AG09309 (cell line): ENCODE results near the gene GSG1.

Experiments used
- DNase-seq: peaks from one replicate; pipeline ENCODE4 v3.0.0-alpha.2; 2010; ENCODE audit warnings: low read depth
- H3K4me3 ChIP-seq: 2 replicates; pipeline ENCODE4 v1.5.1; 2011; ENCODE audit warnings: mild to moderate bottlenecking, low read depth, low read length, moderate library complexity; ENCODE audit not compliant: control insufficient read depth
- TF ChIP-seq, protein P1 (sequence below): IDR thresholded peaks from 2 replicates; pipeline ENCODE4 v1.5.1; 2011; ENCODE audit warnings: mild to moderate bottlenecking, low read depth, low read length, inconsistent platforms; ENCODE audit not compliant: insufficient read depth, control insufficient read depth; ENCODE audit errors: missing control alignments

Gene GSG1

DNA sequence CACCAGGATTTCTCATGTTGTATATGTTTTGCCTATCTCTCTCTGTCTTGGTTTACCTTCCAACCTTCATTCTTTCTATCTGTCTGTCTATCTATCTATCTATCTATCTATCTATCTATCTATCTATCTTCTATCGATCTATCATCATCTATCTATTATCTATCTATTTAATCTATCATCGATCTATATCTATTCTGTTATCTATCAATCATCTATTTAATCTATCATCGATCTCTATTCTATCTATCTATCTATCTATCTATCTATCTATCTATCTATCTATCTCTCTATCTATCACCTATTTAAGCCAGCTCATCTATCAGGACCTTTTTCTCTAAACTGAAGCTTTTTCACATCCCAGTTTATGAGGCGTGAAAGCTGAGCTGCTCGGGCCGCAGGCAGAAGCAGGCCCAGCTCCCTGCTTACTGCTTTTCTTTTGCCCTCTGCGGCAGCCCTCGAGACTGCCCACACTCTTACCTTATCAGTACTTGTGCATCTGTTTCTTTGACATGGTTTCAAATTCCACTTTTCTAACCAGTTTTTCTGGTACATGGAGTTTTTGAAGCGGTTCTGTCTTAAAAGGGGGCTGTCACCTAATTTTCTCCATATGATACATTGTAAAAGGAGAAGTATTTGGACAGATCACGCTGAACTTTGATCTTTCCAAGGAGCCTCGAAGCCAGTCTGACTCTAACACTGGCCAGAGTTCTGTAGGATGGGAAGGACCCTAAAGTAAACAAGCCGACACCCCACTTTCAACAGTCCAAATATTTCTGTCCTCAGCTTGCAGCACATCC is 44.4 kb upstream of the GSG1 start:
- TF ChIP-seq, protein P1, sequence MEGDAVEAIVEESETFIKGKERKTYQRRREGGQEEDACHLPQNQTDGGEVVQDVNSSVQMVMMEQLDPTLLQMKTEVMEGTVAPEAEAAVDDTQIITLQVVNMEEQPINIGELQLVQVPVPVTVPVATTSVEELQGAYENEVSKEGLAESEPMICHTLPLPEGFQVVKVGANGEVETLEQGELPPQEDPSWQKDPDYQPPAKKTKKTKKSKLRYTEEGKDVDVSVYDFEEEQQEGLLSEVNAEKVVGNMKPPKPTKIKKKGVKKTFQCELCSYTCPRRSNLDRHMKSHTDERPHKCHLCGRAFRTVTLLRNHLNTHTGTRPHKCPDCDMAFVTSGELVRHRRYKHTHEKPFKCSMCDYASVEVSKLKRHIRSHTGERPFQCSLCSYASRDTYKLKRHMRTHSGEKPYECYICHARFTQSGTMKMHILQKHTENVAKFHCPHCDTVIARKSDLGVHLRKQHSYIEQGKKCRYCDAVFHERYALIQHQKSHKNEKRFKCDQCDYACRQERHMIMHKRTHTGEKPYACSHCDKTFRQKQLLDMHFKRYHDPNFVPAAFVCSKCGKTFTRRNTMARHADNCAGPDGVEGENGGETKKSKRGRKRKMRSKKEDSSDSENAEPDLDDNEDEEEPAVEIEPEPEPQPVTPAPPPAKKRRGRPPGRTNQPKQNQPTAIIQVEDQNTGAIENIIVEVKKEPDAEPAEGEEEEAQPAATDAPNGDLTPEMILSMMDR = no peak
- H3K4me3 ChIP-seq = no peak overlapping the region
- DNase-seq = no peak

DNA sequence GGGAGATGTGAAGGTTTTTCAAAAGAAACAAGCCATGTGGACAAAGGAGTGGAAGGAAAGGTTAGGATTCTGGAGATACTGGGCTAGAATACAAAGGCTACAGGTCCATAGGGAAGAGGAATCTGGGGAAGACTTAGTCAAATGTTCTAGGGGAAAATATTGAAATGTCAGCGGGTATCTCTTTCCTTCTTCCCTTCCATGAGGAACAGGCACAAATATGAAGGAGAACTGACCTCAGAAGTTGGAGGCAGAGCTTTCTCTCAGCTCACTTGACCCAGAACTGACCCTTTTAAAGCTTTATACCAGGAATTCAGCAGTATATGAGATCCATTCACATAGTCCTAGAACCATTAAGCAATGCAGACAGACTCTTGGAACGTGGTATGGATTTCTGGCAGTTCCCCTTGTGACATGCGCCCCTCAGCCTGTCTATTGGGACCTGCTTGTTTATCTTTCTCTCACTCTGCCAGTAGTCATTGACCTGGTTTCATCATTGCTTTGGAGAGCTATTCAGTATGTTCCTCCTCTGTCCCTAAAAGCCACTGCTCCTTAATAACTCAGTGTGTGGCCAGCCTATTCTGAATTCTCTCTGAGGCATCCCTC is 43.0 kb upstream of the GSG1 start:
- DNase-seq = no peak
- TF ChIP-seq, protein P1 = no peak
- no peak overlapping the region for H3K4me3 ChIP-seq

DNA sequence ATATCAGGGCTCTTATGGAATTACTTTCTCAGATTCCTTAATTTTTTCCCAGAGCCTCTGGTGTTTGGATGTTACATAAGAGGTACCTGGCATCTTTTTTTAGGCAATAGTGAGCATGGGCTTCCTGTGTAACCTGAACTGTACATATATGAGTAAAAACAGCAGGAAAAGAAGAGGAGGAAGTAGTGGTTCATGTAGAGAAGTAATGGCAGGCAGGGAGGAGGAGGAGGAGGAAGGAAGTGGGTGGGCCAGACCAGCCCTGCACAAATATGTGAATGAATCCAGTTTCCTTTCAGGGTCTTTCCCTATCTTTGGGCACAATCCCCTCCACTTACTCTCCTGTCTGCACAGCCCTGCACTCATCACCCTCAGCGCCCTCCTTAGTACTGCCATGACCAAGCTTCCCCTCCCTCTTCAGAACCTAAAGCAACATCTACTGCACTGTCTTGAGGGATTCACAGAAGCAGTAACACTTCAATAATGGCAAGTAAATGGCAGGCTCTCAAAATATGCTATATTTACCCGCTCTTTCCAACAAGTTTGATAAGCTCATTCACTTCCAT is 40.9 kb upstream of the GSG1 start:
- TF ChIP-seq, protein P1 = no peak
- no peak overlapping the region for H3K4me3 ChIP-seq
- DNase-seq = no peak

- TF ChIP-seq, protein P1 = no peak
- no peak for DNase-seq
- no peak overlapping the region for H3K4me3 ChIP-seq
Measured at GRCh38 chr12:13142747-13143146, 39.3 kb upstream of the GSG1 start.

DNA sequence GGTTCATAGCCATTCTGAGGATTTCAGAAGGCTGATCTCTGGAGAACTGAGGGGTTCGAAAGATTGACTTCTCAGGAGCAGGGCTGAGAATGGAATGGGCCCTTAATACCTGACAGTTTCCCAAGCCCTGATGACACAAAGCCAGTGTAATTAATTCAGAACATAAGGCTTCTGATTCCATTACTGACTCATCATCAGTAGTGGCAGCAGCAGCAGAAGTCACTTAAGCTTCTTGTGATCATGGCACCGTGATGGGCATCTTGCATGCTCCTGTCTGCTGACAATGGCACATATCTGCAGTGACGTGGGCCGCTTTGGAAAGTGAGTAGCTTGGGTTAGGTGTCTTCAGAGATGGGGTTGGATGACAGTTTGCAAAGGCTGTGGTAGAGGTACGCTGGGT is 38.2 kb upstream of the GSG1 start:
- TF ChIP-seq, protein P1 = no peak
- DNase-seq = no peak

DNA sequence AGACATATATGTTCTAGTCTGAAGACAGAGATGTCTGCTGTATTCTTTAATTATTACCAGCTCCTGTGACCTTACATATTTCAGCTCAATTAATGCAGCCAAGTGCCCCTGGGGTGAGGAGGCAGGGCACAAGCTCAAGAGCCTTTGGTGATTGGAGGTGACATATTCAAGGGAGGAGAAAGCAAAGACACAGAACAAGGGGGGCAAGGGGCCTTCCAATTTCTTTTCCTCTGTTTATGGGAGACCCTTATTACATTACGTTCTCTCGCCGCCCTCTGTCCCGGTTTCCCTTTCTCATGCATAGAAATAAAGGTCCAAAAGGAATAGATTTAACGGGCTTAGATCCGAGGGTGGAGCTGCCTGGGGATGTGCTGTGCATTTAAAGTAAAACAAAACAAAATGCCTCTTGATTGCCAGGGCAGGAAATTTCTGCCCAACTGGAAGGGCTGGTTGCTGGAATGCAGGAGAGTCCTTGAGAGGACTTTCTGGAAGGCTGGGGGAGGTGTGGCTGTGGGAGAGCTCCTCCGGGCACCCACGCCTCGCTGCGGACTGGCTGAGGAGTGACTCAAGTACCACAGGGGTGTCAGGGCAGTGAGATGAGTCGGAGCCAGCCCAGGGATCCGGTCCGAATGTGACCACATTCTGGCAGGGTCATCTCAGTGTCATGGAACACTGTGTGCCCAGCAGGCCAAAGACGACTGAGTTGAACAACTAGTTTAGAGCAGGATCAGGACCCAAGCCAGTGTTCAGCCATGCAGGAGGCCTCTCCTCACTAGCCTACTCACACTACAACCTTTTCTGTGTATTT is 32.1 kb upstream of the GSG1 start:
- DNase-seq = peak; percentile 73
- TF ChIP-seq, protein P1 = peak; percentile 10
- peak overlapping the region; percentile 3; the same call in 1 of the 2 replicates for H3K4me3 ChIP-seq

More for the DNA sequence above, 38.2 kb upstream of the GSG1 start:
- H3K4me3 ChIP-seq = no peak overlapping the region
